HG03060 (cell line): ENCODE results near the gene CCDC61.

Source experiments
- ATAC-seq: cut with Tn5 transposase; IDR thresholded peaks from one replicate; pipeline ENCODE4 v1.9.1; 2021; ENCODE audit warnings: low read depth, moderate number of reproducible peaks; ENCODE audit not compliant: unreplicated experiment

Gene CCDC61

DNA sequence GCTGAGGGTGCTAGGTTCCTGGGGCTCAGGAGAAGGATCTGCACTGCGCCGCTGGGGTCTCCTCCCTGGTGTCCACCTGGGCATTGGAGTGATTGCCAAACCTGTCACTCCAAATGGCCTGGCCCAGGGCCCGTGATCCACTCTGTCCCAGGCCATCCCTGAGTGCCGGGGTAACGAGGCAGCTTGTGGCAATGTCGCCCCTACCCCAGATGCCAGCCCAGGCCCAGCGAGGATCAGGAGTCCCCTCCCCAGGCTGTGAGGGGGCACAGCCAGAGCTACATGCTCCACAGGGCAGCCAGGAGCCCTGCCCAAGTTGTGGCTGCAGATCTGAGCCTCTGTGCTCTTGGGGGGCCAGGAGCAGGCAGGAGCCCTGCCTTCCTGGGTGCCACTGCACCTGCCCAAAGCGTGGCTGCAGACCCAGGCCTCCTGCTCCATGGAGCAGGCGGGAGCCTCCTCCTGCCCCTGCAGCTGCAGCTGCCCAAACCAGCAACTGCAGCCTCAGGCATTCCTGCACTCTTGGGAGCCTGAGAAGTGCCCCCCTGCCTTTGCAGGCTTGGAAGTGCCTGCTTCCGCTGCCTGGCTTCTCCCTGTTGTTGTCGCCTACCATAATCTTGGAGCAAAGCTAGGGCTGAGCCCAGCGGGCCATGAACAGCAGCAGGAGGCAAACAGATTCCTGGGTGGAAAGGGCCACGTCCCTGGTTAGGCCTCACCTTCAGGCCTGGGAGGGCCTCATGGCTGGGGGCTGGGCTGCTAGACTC is 40.9 kb downstream of the CCDC61 start:
- ATAC-seq = no peak

DNA sequence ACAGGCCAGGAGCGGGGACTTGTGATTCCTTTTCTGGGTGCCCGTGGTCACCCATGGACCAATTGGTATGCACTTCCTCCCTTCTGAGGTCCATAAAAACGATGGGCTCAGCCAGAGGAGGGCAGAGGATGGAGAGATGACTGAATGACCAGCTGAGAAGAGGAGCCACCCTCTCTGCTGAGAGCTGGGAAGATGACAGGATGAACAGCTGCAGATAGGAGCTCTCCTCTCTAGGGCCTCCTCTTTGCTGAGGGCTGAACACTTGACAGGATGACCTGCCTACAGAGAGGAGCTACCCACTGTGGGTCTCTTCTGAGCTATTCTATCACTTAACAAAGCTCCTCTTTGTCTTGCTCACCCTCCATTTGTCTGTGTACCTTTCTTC is 41.5 kb downstream of the CCDC61 start:
- no peak for ATAC-seq

DNA sequence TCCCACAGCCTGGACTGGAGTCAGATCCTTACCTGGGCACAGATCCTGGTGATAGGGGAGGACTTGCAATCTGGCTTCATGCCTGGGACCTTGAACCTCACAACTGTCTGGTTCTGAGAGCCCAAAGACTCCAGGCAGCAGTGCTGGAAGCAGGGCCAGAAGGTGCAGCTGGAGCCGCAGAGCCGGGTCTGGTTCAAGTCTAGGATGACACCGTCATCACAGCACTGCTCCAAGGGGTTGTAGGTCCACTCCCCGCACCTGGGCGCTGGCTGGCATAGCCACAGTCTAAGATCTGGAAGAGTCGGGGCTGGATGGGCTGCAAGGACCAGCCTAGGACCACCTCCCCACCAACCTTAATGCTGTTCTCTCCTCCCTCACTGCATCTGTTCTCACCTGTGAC is 44.9 kb downstream of the CCDC61 start:
- no peak for ATAC-seq

DNA sequence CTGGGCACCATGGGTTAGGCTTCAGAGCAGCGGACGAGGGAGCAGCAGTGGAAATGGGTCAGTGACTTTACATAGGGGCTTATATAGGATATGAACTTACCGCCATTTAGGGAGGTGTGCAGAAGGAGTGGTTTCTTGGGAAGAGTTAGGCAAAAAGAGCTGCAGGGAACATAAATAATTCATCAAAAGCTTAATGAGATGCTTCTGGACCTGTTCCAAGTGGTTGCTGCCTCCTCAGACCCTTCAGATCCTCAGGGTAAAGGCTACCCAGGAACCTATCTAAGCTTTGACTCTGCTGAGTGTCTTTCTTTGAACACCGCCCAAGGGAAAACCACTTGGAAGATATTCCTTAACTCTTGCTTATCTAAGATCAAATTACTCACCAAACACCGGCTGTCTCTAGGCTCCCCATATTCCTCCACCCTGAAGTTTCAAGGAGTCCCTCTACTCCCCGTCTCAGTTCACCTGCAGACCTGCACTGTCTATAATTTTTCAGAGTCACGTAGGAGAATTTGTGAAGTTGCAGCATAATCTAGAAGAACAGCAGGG is 45.8 kb downstream of the CCDC61 start, which contains the start of gene IGFL4:
Gene IGFL4 (minus strand): TSS at position 51 of the 549 bp plus-strand sequence. CDS start 40 bp downstream, at position 11.
- ATAC-seq = no peak

DNA sequence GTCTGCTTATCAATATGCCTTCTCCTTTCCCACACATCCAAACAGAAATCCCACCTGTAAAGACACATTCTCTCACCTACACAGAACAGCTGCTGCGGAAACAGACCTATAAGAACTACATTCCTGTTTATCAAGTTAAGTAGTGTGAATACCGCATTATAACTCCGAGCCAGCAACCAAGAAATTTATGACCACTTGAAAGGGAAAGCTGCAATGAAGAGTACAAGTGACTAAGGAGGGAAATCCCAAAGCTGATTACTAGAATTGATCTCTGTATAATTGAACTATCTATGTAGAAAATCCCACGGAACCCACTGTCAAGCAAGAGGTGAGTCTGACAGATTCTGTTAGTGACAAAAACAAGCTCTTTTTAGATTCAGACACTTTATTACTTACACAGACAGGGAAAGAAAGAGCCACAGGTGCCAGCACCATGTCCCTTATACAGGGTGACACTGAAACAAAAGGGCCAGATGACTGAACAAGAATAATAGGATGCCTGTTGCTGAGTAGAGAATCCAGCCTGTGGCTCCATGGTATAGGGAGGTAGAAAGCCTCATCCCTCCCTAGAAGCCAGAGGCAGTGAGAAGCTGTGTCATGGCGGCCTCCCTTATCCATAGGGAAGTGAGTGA is 47.1 kb downstream of the CCDC61 start:
- no peak for ATAC-seq

DNA sequence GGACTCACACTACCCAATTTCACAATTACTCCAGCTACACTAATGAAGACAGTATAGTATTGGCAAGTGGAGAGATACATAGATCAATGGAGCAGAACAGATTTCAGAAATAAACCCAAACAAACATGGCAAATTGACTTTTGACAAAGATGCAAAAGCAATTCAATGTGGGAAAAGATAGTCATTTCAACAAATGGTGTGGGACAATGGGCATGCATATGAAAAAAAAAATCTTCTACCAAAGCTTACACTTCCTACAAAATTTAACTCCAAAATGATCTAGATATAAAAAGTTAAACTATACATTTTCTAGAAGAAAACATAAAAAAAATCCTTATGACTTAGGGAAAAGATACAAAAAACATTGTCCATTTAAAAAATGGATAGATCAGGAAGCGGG is 48.3 kb downstream of the CCDC61 start:
- no peak for ATAC-seq

DNA sequence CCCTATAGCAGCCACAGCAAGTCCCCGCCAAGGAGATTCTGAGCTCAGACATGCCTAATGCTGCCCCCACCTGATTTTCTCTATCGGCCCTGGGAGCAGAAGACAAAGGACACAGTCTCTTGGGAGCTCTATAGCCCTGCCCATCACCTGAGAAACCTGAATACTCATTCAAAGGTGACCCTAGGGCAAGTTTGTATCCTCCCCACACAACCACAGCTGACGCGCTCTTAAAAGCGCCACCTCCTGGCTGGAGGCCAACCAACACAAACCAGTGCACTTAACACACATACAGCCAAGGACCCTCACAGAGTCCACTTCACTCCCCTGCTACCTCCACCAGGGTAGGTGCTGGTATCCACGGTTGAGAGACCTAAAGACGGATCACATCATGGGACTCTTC is 54.3 kb downstream of the CCDC61 start:
- no peak for ATAC-seq

DNA sequence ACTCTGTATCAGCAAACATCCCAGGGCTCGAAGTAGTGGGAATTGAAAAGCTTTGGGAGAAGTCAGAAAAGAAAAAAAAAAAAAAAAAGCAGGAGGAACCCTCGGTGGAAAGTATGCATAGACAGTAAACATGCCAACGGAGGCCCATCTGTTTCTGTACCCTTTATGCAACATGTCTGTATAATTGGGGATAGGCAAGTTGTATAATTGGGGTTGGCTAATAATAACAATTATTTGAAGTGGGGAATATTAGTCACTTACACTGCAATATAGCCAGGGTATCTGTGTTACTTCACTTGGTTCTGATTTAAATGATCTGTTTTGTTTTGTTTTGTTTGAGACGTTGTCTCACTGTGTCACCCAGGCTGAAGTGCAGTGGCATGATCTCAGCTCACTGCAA is 57.6 kb downstream of the CCDC61 start:
- no peak for ATAC-seq

DNA sequence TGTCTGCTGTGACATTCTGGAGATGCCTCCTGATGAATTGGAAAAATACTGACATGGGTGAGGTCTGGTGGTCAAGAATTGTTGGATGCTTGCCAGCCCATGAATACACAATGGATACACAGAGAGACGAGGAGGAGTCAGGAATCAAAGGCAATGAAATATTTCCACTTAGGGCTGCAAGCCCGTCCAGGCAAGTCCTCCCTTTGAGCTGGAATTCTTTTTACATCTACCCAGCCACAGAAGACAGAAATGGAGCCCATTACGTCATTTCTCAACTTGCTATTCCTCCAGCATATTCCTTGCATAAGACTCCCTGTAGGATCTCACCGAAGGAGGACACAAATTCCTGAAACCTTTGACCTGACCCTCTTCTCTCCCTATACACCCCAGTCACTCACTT is 61.3 kb downstream of the CCDC61 start:
- ATAC-seq = no peak

DNA sequence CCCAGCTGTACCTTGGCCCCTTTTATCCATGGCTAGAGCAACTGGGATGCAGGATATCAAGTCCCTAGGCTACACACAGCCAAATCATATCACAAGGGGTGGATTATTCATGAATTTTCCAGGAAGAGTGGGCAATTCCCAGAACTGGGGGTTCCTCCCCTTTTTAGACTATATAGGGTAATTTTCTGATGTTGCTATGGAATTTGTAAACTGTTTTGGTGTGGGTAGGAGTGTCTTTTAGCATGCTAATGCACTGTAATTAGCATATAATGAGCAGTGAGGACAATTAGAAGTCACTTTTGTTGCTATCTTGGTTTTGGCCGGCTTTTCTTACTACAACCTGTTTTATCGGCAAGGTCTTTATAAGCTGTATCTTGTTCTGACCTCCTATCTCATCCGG is 63.5 kb downstream of the CCDC61 start:
- no peak for ATAC-seq

DNA sequence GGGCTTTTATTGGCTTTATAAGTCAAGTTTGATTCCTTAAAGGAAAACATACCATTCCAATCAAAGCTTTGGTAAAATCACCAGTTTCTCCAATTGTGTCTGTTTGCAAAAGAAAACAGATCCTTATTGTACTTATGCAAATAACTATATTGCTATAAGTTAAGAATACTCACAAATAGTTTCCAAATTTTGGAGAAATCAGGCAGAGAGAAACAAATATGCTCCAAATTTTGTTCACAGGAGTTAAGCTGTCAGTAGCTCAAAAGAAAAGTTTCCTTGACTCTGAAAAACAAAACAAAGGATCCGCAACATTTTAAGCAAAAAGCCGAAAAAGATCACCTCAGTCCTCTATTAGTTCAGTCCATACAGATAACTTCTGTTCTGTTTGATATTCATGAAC is 64.7 kb downstream of the CCDC61 start:
- ATAC-seq = no peak

DNA sequence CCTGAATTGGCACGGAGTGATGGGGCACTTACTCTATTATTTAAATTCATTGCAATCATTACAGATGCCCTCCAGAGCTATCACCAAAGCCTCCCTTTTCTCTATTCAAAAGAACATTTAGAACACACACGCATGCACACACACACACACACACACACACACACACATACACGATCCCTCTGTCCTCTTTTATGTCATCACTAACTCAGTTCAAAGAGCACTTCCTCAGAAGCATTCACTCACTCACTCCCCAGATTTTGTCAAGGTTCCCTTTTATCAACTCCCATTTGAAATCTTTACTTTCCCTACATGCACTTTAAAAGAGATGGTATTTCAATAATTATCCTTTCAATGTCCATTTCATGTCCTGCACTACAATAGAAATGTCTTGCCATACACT is 67.9 kb downstream of the CCDC61 start:
- no peak for ATAC-seq

DNA sequence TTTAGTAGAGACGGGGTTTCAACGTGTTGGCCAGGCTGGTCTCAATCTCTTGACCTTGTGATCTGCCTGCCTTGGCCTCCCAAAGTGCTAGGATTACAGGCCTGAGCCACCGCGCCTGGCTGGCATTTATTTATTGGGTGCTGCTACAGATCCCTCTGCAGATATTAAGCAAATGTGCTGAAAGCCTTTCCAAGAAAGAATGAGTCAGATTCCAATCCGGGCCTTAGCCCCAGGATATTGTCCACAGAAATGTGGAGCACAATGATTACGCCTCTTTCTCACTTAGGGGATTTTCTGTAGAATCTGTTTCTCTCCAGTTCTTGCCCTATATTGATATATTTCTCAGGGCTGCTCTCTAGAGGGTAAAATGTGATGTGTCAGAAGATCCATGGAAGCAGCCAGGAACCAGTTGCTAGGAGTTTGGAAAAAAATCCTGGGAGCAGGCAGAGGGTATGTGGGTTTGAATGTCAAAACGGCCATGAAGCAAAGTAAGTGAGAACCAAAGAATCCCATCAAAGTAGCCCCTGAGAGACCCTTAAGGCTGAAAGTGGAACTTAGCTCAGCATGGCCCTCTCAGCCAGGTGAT is 70.3 kb downstream of the CCDC61 start:
- ATAC-seq = no peak

DNA sequence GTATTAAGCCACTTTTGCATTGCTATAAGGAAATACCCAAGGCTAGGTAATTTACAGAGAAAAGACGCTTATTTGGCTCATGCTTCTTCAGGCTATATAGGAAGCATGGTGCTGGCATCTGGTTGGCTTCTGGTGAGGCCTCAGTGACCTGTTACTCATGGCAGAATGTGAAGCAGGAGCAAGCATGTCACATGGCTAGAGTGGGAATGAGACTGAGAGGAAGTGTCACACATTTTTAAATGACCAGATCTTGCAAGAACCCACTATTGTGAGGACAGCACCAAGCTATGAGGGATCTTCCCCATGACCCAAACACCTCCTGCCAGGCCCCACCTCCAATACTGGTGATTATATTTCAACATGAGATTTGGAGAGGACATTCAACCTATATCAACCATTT is 71.2 kb downstream of the CCDC61 start:
- no peak for ATAC-seq

DNA sequence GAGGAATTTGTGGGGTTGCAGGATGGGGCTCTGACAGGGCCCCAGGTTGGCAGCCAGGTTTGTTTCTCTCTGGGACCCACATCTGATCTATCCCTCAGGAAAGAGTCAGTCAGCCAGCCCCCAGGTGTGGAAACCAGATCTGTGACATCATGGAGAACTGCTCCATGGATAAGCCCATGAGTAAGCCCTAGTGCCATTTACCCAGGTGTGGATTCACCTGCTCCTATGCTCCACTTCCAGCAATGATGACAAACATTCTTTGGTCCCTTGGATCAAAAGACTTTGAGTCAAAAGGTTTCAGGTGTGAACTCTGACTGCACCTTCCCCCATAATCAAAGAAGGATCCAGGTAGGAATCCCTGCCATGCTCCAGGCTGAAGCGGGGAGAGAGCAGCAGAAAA is 72.4 kb downstream of the CCDC61 start:
- no peak for ATAC-seq
